Mesenchymal stem cell (in vitro differentiated cells and primary cell): Measurements from ENCODE around the gene ZBTB38.

Experiments used
- DNase-seq: peaks from one replicate; pipeline ENCODE4 v3.0.0-alpha.2; 2013
- H2AFZ ChIP-seq: one replicate; pipeline ENCODE4 v1.6.1; 2013; ENCODE audit warnings: low read depth, mild to moderate bottlenecking, control low read depth, inconsistent platforms, low read length, moderate library complexity
- H2AK5ac ChIP-seq: 2 replicates; pipeline ENCODE4 v1.6.1; 2013; ENCODE audit warnings: low read length, moderate library complexity, mild to moderate bottlenecking, inconsistent platforms; ENCODE audit not compliant: severe bottlenecking
- H2BK120ac ChIP-seq: one replicate; pipeline ENCODE4 v1.6.1; 2013; ENCODE audit warnings: low read depth, mild to moderate bottlenecking, inconsistent platforms, low read length, moderate library complexity
- H2BK12ac ChIP-seq, 2 experiments: one replicate each; pipeline ENCODE4 v1.6.1; 2013; ENCODE audit warnings: inconsistent platforms in 2 of 2, low read length in 2 of 2, mild to moderate bottlenecking in 2 of 2, moderate library complexity in 2 of 2, control low read depth in 1 of 2
- H2BK15ac ChIP-seq: one replicate; pipeline ENCODE4 v1.6.1; 2013; ENCODE audit warnings: mild to moderate bottlenecking, low read depth, inconsistent platforms; ENCODE audit not compliant: poor library complexity, severe bottlenecking
- H2BK5ac ChIP-seq: 2 replicates; pipeline ENCODE4 v1.6.1; 2013; ENCODE audit warnings: low read depth, mild to moderate bottlenecking, low read length, control low read depth, inconsistent platforms; ENCODE audit not compliant: poor library complexity, severe bottlenecking
- H3K14ac ChIP-seq, 2 experiments: one replicate each; pipeline ENCODE4 v1.6.1; 2013; ENCODE audit warnings: inconsistent platforms in 2 of 2, low read length in 2 of 2, control low read depth in 1 of 2, mild to moderate bottlenecking in 1 of 2, moderate library complexity in 1 of 2
- H3K18ac ChIP-seq, 2 experiments: one replicate each; pipeline ENCODE4 v1.6.1; 2013; ENCODE audit warnings: inconsistent platforms in 2 of 2, low read length in 2 of 2, control low read depth in 1 of 2, low read depth in 1 of 2, mild to moderate bottlenecking in 1 of 2
- H3K23ac ChIP-seq, 2 experiments: one replicate each; pipeline ENCODE4 v1.6.1; 2013; ENCODE audit warnings: inconsistent platforms in 2 of 2, low read length in 2 of 2, mild to moderate bottlenecking in 2 of 2, moderate library complexity in 2 of 2, control low read depth in 1 of 2
- H3K27ac ChIP-seq: 2 replicates; pipeline ENCODE4 v1.5.1; 2013; ENCODE audit warnings: mild to moderate bottlenecking, moderate library complexity, low read length, control low read depth, inconsistent platforms; ENCODE audit not compliant: poor library complexity, severe bottlenecking
- H3K27me3 ChIP-seq, 2 experiments: 2 replicates each; pipeline versions ENCODE4 v1.6.1 to v1.7.0; 2013; ENCODE audit warnings: low read length in 2 of 2, mild to moderate bottlenecking in 2 of 2, moderate library complexity in 2 of 2, control low read depth in 1 of 2, inconsistent platforms in 1 of 2; ENCODE audit not compliant: control insufficient read depth in 1 of 2, insufficient read depth in 1 of 2
- H3K36me3 ChIP-seq, 2 experiments: 2 replicates each; pipeline versions ENCODE4 v1.6.1 to v1.7.0; 2013; ENCODE audit warnings: low read length in 2 of 2, control low read depth in 1 of 2, inconsistent platforms in 1 of 2, low read depth in 1 of 2, mild to moderate bottlenecking in 1 of 2; ENCODE audit not compliant: insufficient read depth in 2 of 2, control insufficient read depth in 1 of 2
- H3K4ac ChIP-seq, 2 experiments: one replicate each; pipeline ENCODE4 v1.6.1; 2013; ENCODE audit warnings: inconsistent platforms in 2 of 2, low read length in 2 of 2, mild to moderate bottlenecking in 2 of 2, moderate library complexity in 2 of 2, control low read depth in 1 of 2, low read depth in 1 of 2
- H3K4me1 ChIP-seq: 2 replicates; pipeline ENCODE4 v1.6.1; 2013; ENCODE audit warnings: low read depth, low read length, control low read depth; ENCODE audit not compliant: control insufficient read depth, insufficient read depth
- H3K4me2 ChIP-seq: 2 replicates; pipeline ENCODE4 v1.6.1; 2013; ENCODE audit warnings: low read length, mild to moderate bottlenecking, inconsistent platforms; ENCODE audit not compliant: poor library complexity, severe bottlenecking
- H3K4me3 ChIP-seq, 2 experiments: 2 replicates each; pipeline versions ENCODE4 v1.5.1 to v1.7.0; 2013; ENCODE audit warnings: low read length in 2 of 2, mild to moderate bottlenecking in 2 of 2, control low read depth in 1 of 2, low read depth in 1 of 2; ENCODE audit not compliant: insufficient read depth in 1 of 2
- H3K79me1 ChIP-seq: replicated peaks from 2 replicates; pipeline ENCODE4 v1.6.1; 2013; ENCODE audit warnings: mild to moderate bottlenecking, control low read depth, low read length, inconsistent platforms; ENCODE audit not compliant: poor library complexity, severe bottlenecking
- H3K9ac ChIP-seq: 2 replicates; pipeline ENCODE4 v1.7.0; 2013; ENCODE audit warnings: mild to moderate bottlenecking, low read length, moderate library complexity
- H3K9me3 ChIP-seq: 2 replicates; pipeline ENCODE4 v1.7.0; 2013; ENCODE audit warnings: mild to moderate bottlenecking, low read length; ENCODE audit not compliant: control insufficient read depth
- H4K8ac ChIP-seq: one replicate; pipeline ENCODE4 v1.6.1; 2013; ENCODE audit warnings: inconsistent platforms, mild to moderate bottlenecking, low read length, moderate library complexity
- H4K91ac ChIP-seq: one replicate; pipeline ENCODE4 v1.6.1; 2013; ENCODE audit warnings: mild to moderate bottlenecking, low read length, inconsistent platforms
- WGBS: methylation state at CpG from one replicate; pipeline ENCODE4 v1.1.7; 2013; ENCODE audit warnings: mixed read lengths; 5-methylcytosine and 5-hydroxymethylcytosine counted together

ZBTB38 gene

GRCh38 chr3:141397996-141398395 is 29.7 kb downstream of the ZBTB38 start:
- H3K18ac ChIP-seq = no peak overlapping the region
- 100% methylated on average over 1 of the region's 5 CpGs for WGBS
- no peak overlapping the region for H2BK15ac ChIP-seq
- H3K4me1 ChIP-seq = peaks cover 6% of the 10 kb centered on the region
- no peak overlapping the region for H3K9ac ChIP-seq
- H2BK12ac ChIP-seq = no peak overlapping the region
- H3K36me3 ChIP-seq = peaks cover 3 to 43% of the 10 kb centered on the region in 2 experiments
- no peak overlapping the region for H2AK5ac ChIP-seq
- H3K14ac ChIP-seq = no peak overlapping the region
- no peak overlapping the region for H4K8ac ChIP-seq
- DNase-seq = no peak
- H3K27me3 ChIP-seq = no peaks in the 10 kb centered on the region
- H3K4ac ChIP-seq = no peak overlapping the region
- no peak overlapping the region for H2AFZ ChIP-seq
- no peak overlapping the region for H2BK120ac ChIP-seq
- H3K9me3 ChIP-seq = peaks cover 16% of the 10 kb centered on the region
- H3K79me1 ChIP-seq = peaks cover 15% of the 10 kb centered on the region
- no peak overlapping the region for H3K4me3 ChIP-seq
- no peak overlapping the region for H2BK5ac ChIP-seq
- no peak overlapping the region for H3K27ac ChIP-seq
- no peak overlapping the region for H3K4me2 ChIP-seq
- H3K23ac ChIP-seq = no peak overlapping the region
- no peak overlapping the region for H4K91ac ChIP-seq

DNA sequence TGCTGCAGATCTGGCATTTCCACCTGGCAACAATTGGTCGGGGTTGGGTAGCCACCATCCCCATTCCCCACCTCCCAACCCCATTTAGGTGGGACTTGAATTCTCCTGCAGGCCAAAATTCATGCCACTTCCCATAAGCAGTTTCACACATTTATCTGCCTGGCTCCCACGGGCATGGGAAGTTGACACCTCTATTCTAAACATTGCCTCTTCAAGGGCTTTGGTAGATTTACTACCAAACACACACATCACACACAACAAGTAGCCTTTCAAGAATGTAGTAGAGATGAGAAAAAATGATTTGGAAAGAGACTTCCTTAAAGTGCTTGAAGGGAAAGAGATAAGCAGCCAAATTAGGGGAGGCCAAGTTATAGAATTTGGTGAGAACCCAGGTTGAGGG is 30.9 kb downstream of the ZBTB38 start:
- H2AFZ ChIP-seq = no peak overlapping the region
- WGBS = 21% methylated on average over 1 of the region's 2 CpGs
- H3K9ac ChIP-seq = peak overlapping the region; percentile 96
- peaks cover 16% of the 10 kb centered on the region for H3K9me3 ChIP-seq
- H2BK5ac ChIP-seq = no peak overlapping the region
- H2AK5ac ChIP-seq = no peak overlapping the region
- H2BK120ac ChIP-seq = no peak overlapping the region
- no peak overlapping the region for H2BK15ac ChIP-seq
- peaks cover 2 to 45% of the 10 kb centered on the region in 2 experiments for H3K36me3 ChIP-seq
- H3K79me1 ChIP-seq = peaks cover 12% of the 10 kb centered on the region
- H2BK12ac ChIP-seq = no peak overlapping the region
- H3K4me3 ChIP-seq = no peak overlapping the region
- no peak overlapping the region for H3K4me2 ChIP-seq
- no peak overlapping the region for H3K18ac ChIP-seq
- no peak overlapping the region for H3K23ac ChIP-seq
- no peak overlapping the region for H3K4ac ChIP-seq
- DNase-seq = peak; percentile 55
- peak overlapping the region; percentile 55 for H4K8ac ChIP-seq
- no peak overlapping the region for H4K91ac ChIP-seq
- H3K27me3 ChIP-seq = no peaks in the 10 kb centered on the region
- no peak overlapping the region for H3K27ac ChIP-seq
- H3K14ac ChIP-seq = no peak overlapping the region
- no peaks in the 10 kb centered on the region for H3K4me1 ChIP-seq

DNA sequence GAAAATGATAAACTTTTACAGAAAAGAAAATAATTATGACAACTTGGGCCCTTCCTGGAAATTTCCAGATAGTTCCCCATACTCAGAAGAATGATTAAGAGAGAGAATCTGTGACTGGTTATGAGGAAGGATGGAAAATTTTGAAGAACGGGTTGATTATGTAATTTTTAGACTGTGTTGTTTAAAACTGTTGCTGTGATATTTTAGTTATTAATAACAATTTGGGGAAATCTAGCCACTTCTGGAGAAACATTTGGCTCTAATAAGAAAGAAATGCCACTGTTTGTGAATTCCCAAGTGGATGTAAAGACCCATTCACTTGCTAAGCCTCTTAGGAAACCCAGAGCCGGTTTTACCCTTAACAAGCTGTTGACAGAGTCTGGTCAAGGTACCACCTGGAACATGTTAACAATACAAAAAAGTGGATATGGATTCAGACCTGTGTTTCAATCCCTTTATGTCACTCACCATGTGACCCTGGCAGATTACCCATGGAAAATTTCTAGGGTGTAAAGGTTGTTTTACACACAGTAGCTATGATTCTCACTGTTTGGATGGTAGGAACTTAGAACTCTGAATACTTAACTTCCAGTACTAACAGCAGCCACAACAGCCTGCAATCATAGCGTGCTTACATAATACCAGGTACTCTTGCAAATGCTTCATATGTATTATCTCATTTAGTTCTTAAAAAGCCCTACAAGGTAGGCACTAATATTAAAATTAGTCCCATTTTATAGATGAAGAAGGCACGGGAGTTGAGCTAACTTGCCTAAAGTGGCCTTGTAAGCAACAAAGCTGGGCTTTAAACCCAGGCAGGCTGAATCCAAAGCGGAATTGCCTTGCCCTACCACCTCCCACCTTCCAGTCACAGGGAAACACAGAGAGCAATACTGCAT is 32.0 kb downstream of the ZBTB38 start:
- H2BK12ac ChIP-seq = peak overlapping the region in 1 of 2 experiments; percentile 15
- H3K14ac ChIP-seq = no peak overlapping the region
- no peak overlapping the region for H3K4me2 ChIP-seq
- H4K8ac ChIP-seq = no peak overlapping the region
- H4K91ac ChIP-seq = no peak overlapping the region
- H3K27me3 ChIP-seq = no peaks in the 10 kb centered on the region
- H3K9ac ChIP-seq = peak overlapping the region; percentile 96
- no peak overlapping the region for H3K18ac ChIP-seq
- H3K27ac ChIP-seq = no peak overlapping the region
- H3K4me3 ChIP-seq = no peak overlapping the region
- WGBS = 79% methylated on average over 4 of the region's 5 CpGs
- H2BK15ac ChIP-seq = no peak overlapping the region
- peaks cover 7 to 45% of the 10 kb centered on the region in 2 experiments for H3K36me3 ChIP-seq
- H3K4ac ChIP-seq = no peak overlapping the region
- peaks cover 2% of the 10 kb centered on the region for H3K4me1 ChIP-seq
- H3K9me3 ChIP-seq = peaks cover 19% of the 10 kb centered on the region
- H2BK120ac ChIP-seq = no peak overlapping the region
- no peak overlapping the region for H3K23ac ChIP-seq
- peak; percentile 52 for DNase-seq
- no peak overlapping the region for H2AFZ ChIP-seq
- no peak overlapping the region for H2BK5ac ChIP-seq
- H3K79me1 ChIP-seq = peaks cover 11% of the 10 kb centered on the region
- H2AK5ac ChIP-seq = peak overlapping the region; percentile 40

DNA sequence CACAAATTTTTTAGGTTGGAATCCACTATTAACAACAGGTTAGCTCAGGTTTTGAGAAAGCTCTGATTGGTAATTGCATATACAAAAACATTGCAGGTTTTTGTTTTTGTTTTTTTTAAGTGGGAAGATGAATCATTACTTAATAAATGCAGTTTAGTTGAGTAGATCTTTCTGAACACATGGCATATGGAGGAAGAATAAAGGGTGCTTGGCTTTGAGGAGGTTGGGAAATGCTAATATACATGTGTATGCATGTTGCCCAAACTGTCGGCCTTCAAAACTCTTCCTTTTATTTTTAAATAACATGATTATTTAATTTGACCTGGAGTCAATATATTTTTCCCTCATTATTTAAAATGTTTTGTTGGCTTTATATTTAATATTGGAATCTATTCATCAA is 32.8 kb downstream of the ZBTB38 start:
- Histone ChIP-seq H3K23ac (no peak overlapping the region), H3K18ac (no peak overlapping the region), H2AFZ (no peak overlapping the region), H3K27ac (no peak overlapping the region), H2BK12ac (no peak overlapping the region), H3K14ac (no peak overlapping the region), H4K8ac (no peak overlapping the region), H2BK120ac (no peak overlapping the region), H3K4me2 (no peak overlapping the region), H3K36me3 (peaks cover 7 to 47% of the 10 kb centered on the region in 2 experiments), H3K9me3 (peaks cover 17% of the 10 kb centered on the region), H3K4me1 (peaks cover 2% of the 10 kb centered on the region), H2AK5ac (no peak overlapping the region), H2BK15ac (no peak overlapping the region), H4K91ac (no peak overlapping the region), H3K4me3 (no peak overlapping the region), H3K9ac (peak overlapping the region; percentile 96), H3K27me3 (no peaks in the 10 kb centered on the region), H3K79me1 (peaks cover 14% of the 10 kb centered on the region), H2BK5ac (no peak overlapping the region), H3K4ac (no peak overlapping the region)
- no peak for DNase-seq
- WGBS = no CpG with 5 or more reads among the region's 1 CpG
